GM19438 (cell line): ENCODE results near the gene POR.

Source experiments
- ATAC-seq: cut with Tn5 transposase; IDR thresholded peaks from one replicate; pipeline ENCODE4 v1.9.1; 2021; ENCODE audit warnings: low read depth; ENCODE audit not compliant: unreplicated experiment

The POR gene

GRCh38 chr7:75948179-75948578 lies 33.2 kb downstream of the POR start:
- ATAC-seq, result no peak

- no peak for ATAC-seq
Measured at GRCh38 chr7:75950111-75950681, 35.2 kb downstream of the POR start.

GRCh38 chr7:75951506-75951905 lies 36.6 kb downstream of the POR start:
- no peak for ATAC-seq

- no peak for ATAC-seq
Measured at GRCh38 chr7:75953431-75953830, 38.5 kb downstream of the POR start.

GRCh38 chr7:75953931-75954330 lies 39.0 kb downstream of the POR start:
- no peak for ATAC-seq

- ATAC-seq, result no peak
Measured at GRCh38 chr7:75955331-75955955, 40.5 kb downstream of the POR start.

- ATAC-seq, result no peak
Measured at GRCh38 chr7:75957021-75957736, 42.2 kb downstream of the POR start.

GRCh38 chr7:75958802-75959543 lies 44.0 kb downstream of the POR start:
- no peak for ATAC-seq

- ATAC-seq, result no peak
Measured at GRCh38 chr7:75960372-75960771, 45.4 kb downstream of the POR start.

- ATAC-seq, result no peak
Measured at GRCh38 chr7:75961218-75961617, 46.3 kb downstream of the POR start.

GRCh38 chr7:75962607-75963380 lies 47.8 kb downstream of the POR start:
- ATAC-seq, result no peak

- no peak for ATAC-seq
Measured at GRCh38 chr7:75963381-75963995, 48.5 kb downstream of the POR start.

GRCh38 chr7:75965617-75966016 lies 50.7 kb downstream of the POR start:
- no peak for ATAC-seq

GRCh38 chr7:75966190-75966961 lies 51.4 kb downstream of the POR start:
- no peak for ATAC-seq

GRCh38 chr7:75967055-75967454 lies 52.1 kb downstream of the POR start:
- ATAC-seq, result no peak

- no peak for ATAC-seq
Measured at GRCh38 chr7:75967487-75967997, 52.6 kb downstream of the POR start.

- no peak for ATAC-seq
Measured at GRCh38 chr7:75968012-75968411, 53.1 kb downstream of the POR start.

- ATAC-seq, result no peak
Measured at GRCh38 chr7:75968561-75969001, 53.6 kb downstream of the POR start.

- no peak for ATAC-seq
Measured at GRCh38 chr7:75969182-75969581, 54.2 kb downstream of the POR start.
